B cell (primary cell): ENCODE measurements around the gene SEPTIN7. TPM values are rescaled to one million over a fixed set of nuclear protein-coding genes. Genes with fewer than 3 reads are reported as not detected.

Experiments
- ATAC-seq: fragments of 200-7000 bp; cut with Tn5 transposase; one replicate; pipeline ENCODE4 v1.10.0; 2021; ENCODE audit warnings: low read depth, mild to moderate bottlenecking, moderate number of reproducible peaks, moderate library complexity
- CTCF ChIA-PET: fragments of 350-600 bp; sonication (Branson Sonifier 250); formaldehyde crosslinking; loops from one replicate; lab custom pipeline; 2021; ENCODE audit warnings: antibody characterized with exemption, inconsistent platforms; lab: Charles Lee
- POLR2A ChIA-PET: fragments of 350-600 bp; sonication (Branson Sonifier 250); formaldehyde crosslinking; loops from one replicate; lab custom pipeline; 2021; ENCODE audit warnings: antibody characterized with exemption; lab: Charles Lee
- DNase-seq: peaks from one replicate; pipeline ENCODE4 v3.0.0; 2013
- H2AFZ ChIP-seq: 2 replicates; pipeline ENCODE4 v1.6.1; 2012; ENCODE audit warnings: mild to moderate bottlenecking, low read depth, low read length; ENCODE audit not compliant: insufficient read depth, poor library complexity, severe bottlenecking
- H3K27ac ChIP-seq, 2 donors: 1 replicate in 1 of 2; 2 replicates in 1 of 2; pipeline ENCODE4 v1.5.1; 2012 to 2013; ENCODE audit warnings: low read length in 2 of 2, mild to moderate bottlenecking in 2 of 2, moderate library complexity in 1 of 2
- H3K27me3 ChIP-seq, 4 experiments: fragments of 200-600 bp in 1 of 4; sonication (generic) in 1 of 4; replicated peaks in 1 of 4; 1 replicate in 2 of 4; 2 replicates in 2 of 4; pipeline versions ENCODE4 v1.6.1 to v1.7.0; 2013 to 2016; ENCODE audit warnings: low read length in 3 of 4, mild to moderate bottlenecking in 2 of 4, mixed read lengths in 1 of 4, moderate library complexity in 1 of 4; ENCODE audit not compliant: insufficient read depth in 4 of 4, control insufficient read depth in 3 of 4; ENCODE audit errors: control extremely low read depth in 1 of 4
- H3K36me3 ChIP-seq, 2 experiments: replicated peaks in 1 of 2; 1 replicate in 1 of 2; 2 replicates in 1 of 2; pipeline versions ENCODE4 v1.6.1 to v1.7.1; 2013; ENCODE audit warnings: low read length in 1 of 2; ENCODE audit not compliant: insufficient read depth in 2 of 2, control insufficient read depth in 1 of 2; ENCODE audit errors: control extremely low read depth in 1 of 2, extremely low read depth in 1 of 2
- H3K4me1 ChIP-seq, 2 donors: fragments of 200-600 bp in 1 of 2; sonication (generic) in 1 of 2; 1 replicate in 1 of 2; 2 replicates in 1 of 2; pipeline versions ENCODE4 v1.5.1 to v1.6.1; 2013 to 2017; ENCODE audit warnings: low read length in 2 of 2; ENCODE audit not compliant: control insufficient read depth in 2 of 2, insufficient read depth in 2 of 2
- H3K4me2 ChIP-seq: replicated peaks from 2 replicates; pipeline ENCODE3; 2012; ENCODE audit warnings: mild to moderate bottlenecking, low read depth, low read length; ENCODE audit not compliant: poor library complexity, severe bottlenecking
- H3K4me3 ChIP-seq, 5 experiments: fragments of 200-600 bp in 1 of 5; sonication (generic) in 1 of 5; 1 replicate in 3 of 5; 2 replicates in 2 of 5; pipeline versions ENCODE4 v1.5.1 to v1.7.0; 2011 to 2016; ENCODE audit warnings: low read length in 4 of 5, mild to moderate bottlenecking in 4 of 5, low read depth in 2 of 5, control low read depth in 1 of 5, moderate library complexity in 1 of 5; ENCODE audit not compliant: insufficient read depth in 1 of 5; ENCODE audit errors: control extremely low read depth in 1 of 5, extremely low read depth in 1 of 5
- H3K79me2 ChIP-seq: fragments of 200-600 bp; sonication (generic); one replicate; pipeline ENCODE4 v1.6.0; 2016; ENCODE audit warnings: low read length; ENCODE audit not compliant: control insufficient read depth, insufficient read depth
- H3K9ac ChIP-seq: fragments of 200-600 bp; sonication (generic); 2 replicates; pipeline ENCODE4 v1.6.1; 2017; ENCODE audit warnings: mild to moderate bottlenecking, low read length, moderate library complexity
- H3K9me3 ChIP-seq, 3 donors: one replicate each; pipeline versions ENCODE4 v1.6.1 to v1.7.1; 2013; ENCODE audit warnings: low read length in 2 of 3; ENCODE audit not compliant: control insufficient read depth in 2 of 3, insufficient read depth in 1 of 3; ENCODE audit errors: control extremely low read depth in 1 of 3
- H4K20me1 ChIP-seq: 2 replicates; pipeline ENCODE4 v1.6.0; 2012; ENCODE audit warnings: mild to moderate bottlenecking, low read length; ENCODE audit not compliant: insufficient read depth, control insufficient read depth, poor library complexity, severe bottlenecking
- H3K27ac Mint-ChIP-seq: one replicate; pipeline ENCODE4 v1.8.0; 2021; ENCODE audit warnings: mixed read lengths
- H3K27me3 Mint-ChIP-seq: one replicate; pipeline ENCODE4 v1.8.0; 2021; ENCODE audit warnings: mixed read lengths
- H3K4me1 Mint-ChIP-seq: one replicate; pipeline ENCODE4 v1.8.0; 2021; ENCODE audit warnings: mixed read lengths
- H3K4me3 Mint-ChIP-seq: one replicate; pipeline ENCODE4 v1.8.0; 2021; ENCODE audit warnings: mixed read lengths
- H3K9me3 Mint-ChIP-seq: one replicate; pipeline ENCODE4 v1.8.0; 2022; ENCODE audit warnings: mixed read lengths; ENCODE audit not compliant: insufficient read depth
- EZH2 ChIP-seq: IDR thresholded peaks from 2 replicates; pipeline ENCODE4 v1.6.1; 2012; ENCODE audit warnings: borderline replicate concordance, low read depth, mild to moderate bottlenecking, moderate library complexity, low read length; ENCODE audit not compliant: insufficient read depth, poor library complexity, severe bottlenecking
- WGBS: methylation state at CpG from one replicate; pipeline ENCODE4 v1.1.5; 2013; ENCODE audit warnings: missing lambda C conversion rate; ENCODE audit not compliant: insufficient coverage; 5-methylcytosine and 5-hydroxymethylcytosine counted together
- intact Hi-C: fragments of 100-400 bp; cut with micrococcal nuclease; formaldehyde crosslinking; loops from one replicate; pipeline ENCODE4 v1.10.0; 2022
- polyA plus RNA-seq: library from polyadenylated mRNA; depleted of rRNA; stranded (reverse); fragments of >200 nt; gene quantifications from 2 replicates; pipeline ENCODE4 v1.2.3, GENCODE V29; 2012
- total RNA-seq, 2 donors: library from RNA; stranded (reverse); fragments of 120-200 nt in 1 of 2; gene quantifications; 1 replicate in 1 of 2; 2 replicates in 1 of 2; pipeline versions ENCODE4 v1.2.3 to v1.2.4, GENCODE V29; 2013 to 2022
- TF ChIP-seq, protein P1 (sequence below): fragments of 200-600 bp; IDR thresholded peaks from one replicate; pipeline ENCODE4 v1.8.0; 2022; ENCODE audit warnings: antibody characterized with exemption, mild to moderate bottlenecking

SEPTIN7 gene
- total and polyA plus RNA-seq, 2 donors (not counting 1 experiment from before 2014, with no cell fraction given), result 70.0 to 315 TPM

DNA sequence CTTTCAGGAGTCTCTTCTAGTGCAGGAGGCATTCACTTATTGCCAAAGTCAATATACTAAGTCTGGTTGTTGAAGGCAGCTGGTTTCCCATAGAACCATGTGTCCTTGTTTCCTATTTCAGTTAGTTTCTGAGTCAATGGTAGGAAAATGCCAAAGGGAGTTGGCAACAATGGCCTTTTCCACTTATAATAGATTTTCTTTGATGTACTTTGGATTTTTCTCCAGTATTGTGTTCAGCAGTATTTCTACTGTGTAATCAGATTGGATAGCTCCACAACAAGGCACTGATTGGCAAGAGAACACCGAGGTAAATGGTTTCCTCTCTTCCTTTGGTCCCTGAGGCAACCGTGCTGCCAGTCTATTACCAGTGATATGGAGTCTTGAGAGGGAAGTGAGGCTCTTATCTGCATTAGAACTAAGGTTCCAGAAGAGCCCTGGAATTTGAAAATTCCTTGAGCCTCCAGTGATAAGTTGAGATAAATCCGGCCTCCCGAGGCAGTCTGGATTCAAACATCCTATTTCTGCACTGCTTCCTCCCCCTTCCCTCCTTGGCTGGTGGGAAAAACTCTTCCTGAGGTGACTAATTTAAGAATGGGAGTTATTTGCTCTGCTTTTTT, 7.9 kb upstream of the SEPTIN7 start:
- DNase-seq, result no peak
- H3K36me3 ChIP-seq, result no peaks in the 10 kb centered on the region
- no peak overlapping the region for H3K4me3 ChIP-seq
- Mint-ChIP-seq H3K4me3 (no peak overlapping the region), H3K9me3 (peaks cover 2% of the 10 kb centered on the region), H3K4me1 (peaks cover 7% of the 10 kb centered on the region), H3K27me3 (no peaks in the 10 kb centered on the region), H3K27ac (no peak overlapping the region)
- intact Hi-C loops, result no loop called here
- TF ChIP-seq EZH2, result no peak
- TF ChIP-seq, protein P1, sequence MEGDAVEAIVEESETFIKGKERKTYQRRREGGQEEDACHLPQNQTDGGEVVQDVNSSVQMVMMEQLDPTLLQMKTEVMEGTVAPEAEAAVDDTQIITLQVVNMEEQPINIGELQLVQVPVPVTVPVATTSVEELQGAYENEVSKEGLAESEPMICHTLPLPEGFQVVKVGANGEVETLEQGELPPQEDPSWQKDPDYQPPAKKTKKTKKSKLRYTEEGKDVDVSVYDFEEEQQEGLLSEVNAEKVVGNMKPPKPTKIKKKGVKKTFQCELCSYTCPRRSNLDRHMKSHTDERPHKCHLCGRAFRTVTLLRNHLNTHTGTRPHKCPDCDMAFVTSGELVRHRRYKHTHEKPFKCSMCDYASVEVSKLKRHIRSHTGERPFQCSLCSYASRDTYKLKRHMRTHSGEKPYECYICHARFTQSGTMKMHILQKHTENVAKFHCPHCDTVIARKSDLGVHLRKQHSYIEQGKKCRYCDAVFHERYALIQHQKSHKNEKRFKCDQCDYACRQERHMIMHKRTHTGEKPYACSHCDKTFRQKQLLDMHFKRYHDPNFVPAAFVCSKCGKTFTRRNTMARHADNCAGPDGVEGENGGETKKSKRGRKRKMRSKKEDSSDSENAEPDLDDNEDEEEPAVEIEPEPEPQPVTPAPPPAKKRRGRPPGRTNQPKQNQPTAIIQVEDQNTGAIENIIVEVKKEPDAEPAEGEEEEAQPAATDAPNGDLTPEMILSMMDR, result no peak
- no peaks in the 10 kb centered on the region for H3K4me1 ChIP-seq
- H3K27ac ChIP-seq, result no peak overlapping the region
- ATAC-seq, result no peak
- H4K20me1 ChIP-seq, result no peaks in the 10 kb centered on the region
- H3K79me2 ChIP-seq, result peaks cover 24% of the 10 kb centered on the region
- POLR2A ChIA-PET, result no interaction called here
- WGBS, result 69% methylated on average over 2 of the region's 4 CpGs
- H3K9me3 ChIP-seq, result no peaks in the 10 kb centered on the region
- no peaks in the 10 kb centered on the region for H3K27me3 ChIP-seq
- H2AFZ ChIP-seq, result no peak overlapping the region
- no peak overlapping the region for H3K9ac ChIP-seq
- CTCF ChIA-PET, result no interaction called here
- H3K4me2 ChIP-seq, result no peak overlapping the region

DNA sequence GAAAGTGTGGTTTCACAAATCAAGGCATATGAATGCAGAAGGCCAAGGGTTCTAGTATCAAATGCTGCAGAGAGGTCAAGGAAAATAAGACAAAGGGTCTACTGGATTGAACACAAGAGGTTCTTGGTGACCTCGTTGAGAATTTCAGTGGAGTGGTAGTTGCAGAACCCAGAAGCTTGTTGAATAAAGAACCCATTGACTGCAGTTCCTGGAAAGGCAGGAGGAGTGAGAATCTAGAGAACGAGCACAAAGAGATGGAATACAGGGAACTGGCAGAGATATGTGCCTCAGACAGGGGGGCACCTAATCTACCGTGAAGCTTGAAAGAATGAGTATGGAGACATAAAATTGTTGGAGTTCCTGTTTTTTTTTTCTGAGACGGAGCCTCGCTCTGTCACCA, 3.5 kb upstream of the SEPTIN7 start:
- DNase-seq (no peak), ATAC-seq (no peak)
- no peak overlapping the region for H3K9ac ChIP-seq
- H3K9me3 ChIP-seq, result no peaks in the 10 kb centered on the region
- no peaks in the 10 kb centered on the region for H3K36me3 ChIP-seq
- WGBS, result 91% methylated on average over 3 of the region's 5 CpGs
- H3K9me3 Mint-ChIP-seq, result no peaks in the 10 kb centered on the region
- POLR2A ChIA-PET, result no interaction called here
- no peak overlapping the region for H3K4me3 Mint-ChIP-seq
- H4K20me1 ChIP-seq, result peaks cover 10% of the 10 kb centered on the region
- H3K79me2 ChIP-seq, result peaks cover 37% of the 10 kb centered on the region
- H3K27ac Mint-ChIP-seq, result no peak overlapping the region
- intact Hi-C loops, result loop anchor here (5.0 kb wide), 1 partner anchor 35 kb away; no protein-coding TSS in a partner anchor
- H3K27me3 Mint-ChIP-seq, result no peaks in the 10 kb centered on the region
- CTCF ChIA-PET, result interaction anchor here (1.2 kb wide), 1 partner anchor 87 kb away, joined by 4 read pairs; no protein-coding TSS in a partner anchor
- no peak overlapping the region for H3K27ac ChIP-seq
- H2AFZ ChIP-seq, result no peak overlapping the region
- H3K4me1 ChIP-seq, result peaks cover 0 to 7% of the 10 kb centered on the region in 2 donors
- TF ChIP-seq, protein P1, result no peak
- TF ChIP-seq EZH2, result no peak
- no peaks in the 10 kb centered on the region for H3K27me3 ChIP-seq
- H3K4me2 ChIP-seq, result no peak overlapping the region
- H3K4me1 Mint-ChIP-seq, result peaks cover 20% of the 10 kb centered on the region
- H3K4me3 ChIP-seq, result no peak overlapping the region
